SIG-M5 treated with dmso at 0.1 percent for 504 hours (cell line): ENCODE results near the gene HOXD8.

Experiments used
- DNase-seq: peaks from one replicate; lab custom pipeline; 2025; ENCODE audit not compliant: unreplicated experiment; lab: John Stamatoyannopoulos, UW

HOXD8 gene

GRCh38 chr2:176129813-176130146, 275 bp downstream of the HOXD8 start:
- no peak for DNase-seq

GRCh38 chr2:176130147-176130956, 847 bp downstream of the HOXD8 start:
- no peak for DNase-seq

GRCh38 chr2:176130957-176131847, 1.7 kb downstream of the HOXD8 start:
- DNase-seq = no peak

GRCh38 chr2:176131848-176132158, 2.3 kb downstream of the HOXD8 start:
- DNase-seq = no peak

GRCh38 chr2:176132205-176133171, 3.0 kb downstream of the HOXD8 start:
- DNase-seq = no peak

GRCh38 chr2:176133389-176133788, 3.9 kb downstream of the HOXD8 start:
- DNase-seq = no peak

- no peak for DNase-seq
Measured at GRCh38 chr2:176134035-176134434, 4.5 kb downstream of the HOXD8 start.

GRCh38 chr2:176135035-176135440, 5.5 kb downstream of the HOXD8 start:
- no peak for DNase-seq

- DNase-seq = no peak
Measured at GRCh38 chr2:176136374-176137251, 7.1 kb downstream of the HOXD8 start.

GRCh38 chr2:176137252-176137580, 7.7 kb downstream of the HOXD8 start:
- DNase-seq = no peak

GRCh38 chr2:176137906-176138305, 8.4 kb downstream of the HOXD8 start:
- DNase-seq = no peak

- DNase-seq = no peak
Measured at GRCh38 chr2:176138526-176138922, 9.0 kb downstream of the HOXD8 start.

GRCh38 chr2:176138923-176139660, 9.6 kb downstream of the HOXD8 start:
- DNase-seq = no peak

- DNase-seq = no peak
Measured at GRCh38 chr2:176139661-176140512, 10.4 kb downstream of the HOXD8 start.

- DNase-seq = peak; percentile 39
Measured at GRCh38 chr2:176140513-176141317, 11.2 kb downstream of the HOXD8 start.

GRCh38 chr2:176142281-176142680, 12.8 kb downstream of the HOXD8 start:
- no peak for DNase-seq

- no peak for DNase-seq
Measured at GRCh38 chr2:176145085-176145969, 15.8 kb downstream of the HOXD8 start.
